KMS-11 (cell line): ENCODE results near the gene RIPPLY1.
"Not testable (repeated sequence)": the region's sequence is repeated elsewhere in the genome, so short reads cannot be mapped to it uniquely, and the experiment has no call there.

Experiments used
- H2AFZ ChIP-seq: fragments of 200-600 bp; sonication (generic); 2 replicates; pipeline ENCODE4 v1.6.1; 2016; ENCODE audit warnings: antibody characterized with exemption, mixed run types, low read depth
- H3K27ac ChIP-seq: fragments of 200-600 bp; sonication (generic); 2 replicates; pipeline ENCODE4 v1.6.1; 2016; ENCODE audit warnings: mild to moderate bottlenecking, mixed run types
- H3K27me3 ChIP-seq: fragments of 200-600 bp; sonication (generic); 2 replicates; pipeline ENCODE4 v1.6.1; 2017; ENCODE audit warnings: mild to moderate bottlenecking, low read depth, mixed run types, moderate library complexity; ENCODE audit not compliant: insufficient read depth
- H3K36me3 ChIP-seq: fragments of 200-600 bp; sonication (generic); 2 replicates; pipeline ENCODE4 v1.6.1; 2017; ENCODE audit warnings: mild to moderate bottlenecking, mixed run types; ENCODE audit not compliant: insufficient read depth
- H3K4me1 ChIP-seq: fragments of 200-600 bp; sonication (generic); 2 replicates; pipeline ENCODE4 v1.6.1; 2016; ENCODE audit warnings: mild to moderate bottlenecking, low read depth, mixed run types; ENCODE audit not compliant: poor library complexity, severe bottlenecking
- H3K4me2 ChIP-seq: fragments of 200-600 bp; sonication (generic); 2 replicates; pipeline ENCODE4 v1.7.0; 2016; ENCODE audit warnings: mild to moderate bottlenecking, mixed run types
- H3K4me3 ChIP-seq: fragments of 200-600 bp; sonication (generic); IDR thresholded peaks from 2 replicates; pipeline ENCODE4 v1.6.1; 2017; ENCODE audit warnings: low read depth, low read length, mixed read lengths; ENCODE audit not compliant: insufficient read depth
- H3K79me2 ChIP-seq: fragments of 200-600 bp; sonication (generic); 2 replicates; pipeline ENCODE4 v1.6.1; 2016; ENCODE audit warnings: low read depth, mixed run types; ENCODE audit not compliant: insufficient read depth
- H3K9ac ChIP-seq: fragments of 200-600 bp; sonication (generic); 2 replicates; pipeline ENCODE4 v1.6.1; 2016; ENCODE audit warnings: mild to moderate bottlenecking, mixed run types
- H4K20me1 ChIP-seq: fragments of 200-600 bp; sonication (generic); 2 replicates; pipeline ENCODE4 v1.6.1; 2016; ENCODE audit warnings: mild to moderate bottlenecking, mixed run types; ENCODE audit not compliant: insufficient read depth
- CTCF ChIP-seq: fragments of 200-600 bp; sonication (generic); conservative IDR thresholded peaks from 2 replicates; pipeline ENCODE4 v1.6.1; 2017; ENCODE audit warnings: low read depth, mild to moderate bottlenecking, antibody characterized with exemption, low read length, moderate library complexity, mixed read lengths

RIPPLY1 gene

GRCh38 chrX:106874075-106874474, 29.1 kb downstream of the RIPPLY1 start:
- H3K9ac ChIP-seq, result no peak overlapping the region
- peak; percentile 76; the same call in 1 of the 2 replicates for TF ChIP-seq CTCF
- no peak overlapping the region for H3K27ac ChIP-seq

GRCh38 chrX:106872796-106873195, 30.3 kb downstream of the RIPPLY1 start:
- H2AFZ ChIP-seq, H3K4me3 ChIP-seq, H3K27ac ChIP-seq, H3K4me1 ChIP-seq, H3K79me2 ChIP-seq, H3K4me2 ChIP-seq, H3K9ac ChIP-seq, H3K27me3 ChIP-seq, H4K20me1 ChIP-seq, H3K36me3 ChIP-seq: not testable (repeated sequence)

More at GRCh38 chrX:106874075-106874474, 29.1 kb downstream of the RIPPLY1 start:
- Histone ChIP-seq H3K4me1 (no peaks in the 10 kb centered on the region), H3K27me3 (no peaks in the 10 kb centered on the region), H3K4me2 (no peak overlapping the region), H4K20me1 (no peaks in the 10 kb centered on the region), H3K79me2 (no peaks in the 10 kb centered on the region), H2AFZ (no peak overlapping the region), H3K4me3 (no peak overlapping the region), H3K36me3 (no peaks in the 10 kb centered on the region)

GRCh38 chrX:106863697-106864096, 39.4 kb downstream of the RIPPLY1 start:
- no peak overlapping the region for H2AFZ ChIP-seq
- no peaks in the 10 kb centered on the region for H4K20me1 ChIP-seq
- TF ChIP-seq CTCF, result no peak
- H3K9ac ChIP-seq, result no peak overlapping the region
- no peaks in the 10 kb centered on the region for H3K79me2 ChIP-seq
- H3K27ac ChIP-seq, result no peak overlapping the region
- no peaks in the 10 kb centered on the region for H3K27me3 ChIP-seq
- no peak overlapping the region for H3K4me2 ChIP-seq
- H3K4me3 ChIP-seq, result no peak overlapping the region
- no peaks in the 10 kb centered on the region for H3K4me1 ChIP-seq
- no peaks in the 10 kb centered on the region for H3K36me3 ChIP-seq

- Histone ChIP-seq H3K4me3 (no peak overlapping the region), H3K27me3 (no peaks in the 10 kb centered on the region), H3K36me3 (no peaks in the 10 kb centered on the region), H3K4me1 (no peaks in the 10 kb centered on the region), H3K4me2 (no peak overlapping the region), H3K27ac (no peak overlapping the region), H3K79me2 (no peaks in the 10 kb centered on the region), H2AFZ (no peak overlapping the region), H3K9ac (no peak overlapping the region), H4K20me1 (no peaks in the 10 kb centered on the region)
- peak; percentile 71 for TF ChIP-seq CTCF
Observed at GRCh38 chrX:106862972-106863688, 40.0 kb downstream of the RIPPLY1 start.
